ENCODE results near the gene SPSB1. TPM values are rescaled to one million over a fixed set of nuclear protein-coding genes. Genes with fewer than 3 reads are reported as not detected.

SPSB1 gene
- total RNA-seq, 1 donor from 2014 or later, result 14.7 TPM

- TF ChIP-seq CTCF (IDR thresholded peaks at IDR 0.05), result no peak
- Histone ChIP-seq H3K27ac (no peak overlapping the region), H3K27me3 (ENCODE audit: low read depth) (no peaks in the 10 kb centered on the region), H3K4me1 (peaks cover 24% of the 10 kb centered on the region), H3K4me3 (no peak overlapping the region), H3K9me3 (no peaks in the 10 kb centered on the region), H3K36me3 (no peaks in the 10 kb centered on the region)
- DNase-seq (no peak), ATAC-seq (no peak)
- intact Hi-C loops (cut with DNase I), result no loop called here
Observed at GRCh38 chr1:9417695-9418094, 125.0 kb downstream of the SPSB1 start.

- Histone ChIP-seq H3K4me1 (peaks cover 13% of the 10 kb centered on the region), H3K36me3 (no peaks in the 10 kb centered on the region), H3K9me3 (no peaks in the 10 kb centered on the region), H3K27me3 (ENCODE audit: low read depth) (no peaks in the 10 kb centered on the region), H3K27ac (no peak overlapping the region), H3K4me3 (no peak overlapping the region)
- intact Hi-C loops (cut with DNase I), result no loop called here
- DNase-seq (no peak), ATAC-seq (no peak)
- no peak for TF ChIP-seq CTCF (IDR thresholded peaks at IDR 0.05)
Observed at GRCh38 chr1:9418851-9419250, 126.2 kb downstream of the SPSB1 start.

Other genes with a start within 250 kb of the SPSB1 start
- 1.7 TPM for gene SLC2A5, start 223.3 kb upstream of the SPSB1 start, total RNA-seq
- 14.2 TPM for gene GPR157, start 163.8 kb upstream of the SPSB1 start, total RNA-seq
- gene H6PD, start 58.1 kb upstream of the SPSB1 start, total RNA-seq, result 40.7 TPM
- 3.9 TPM for gene SLC25A33, start 246.6 kb downstream of the SPSB1 start, total RNA-seq